ENCODE measurements around the gene MXI1. TPM values are rescaled to one million over a fixed set of nuclear protein-coding genes. Genes with fewer than 3 reads are reported as not detected.

Gene MXI1
- total RNA-seq, 4 donors from 2014 or later, result 37.1 to 58.0 (median 47.8) TPM

DNA sequence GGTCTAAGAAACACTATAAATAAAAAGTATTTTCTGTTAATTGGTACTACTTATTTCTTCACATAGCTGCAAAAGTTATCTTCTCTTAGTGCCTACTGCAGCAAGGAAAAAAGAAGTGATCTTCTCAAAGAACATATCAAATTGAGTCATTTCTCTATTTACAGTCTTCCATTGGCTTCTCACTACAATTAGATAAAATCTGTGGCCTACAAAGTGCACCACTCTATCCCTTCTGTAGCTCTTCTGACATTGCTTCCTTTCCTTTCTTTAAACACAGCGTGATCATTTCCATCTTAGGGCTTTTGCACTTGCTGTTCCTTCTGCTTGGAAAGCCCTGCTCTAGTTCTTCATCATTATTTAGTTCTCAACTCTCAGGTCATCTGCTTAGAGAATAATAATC is 44.7 kb downstream of the MXI1 start:
- H3K36me3 ChIP-seq, result no peaks in the 10 kb centered on the region
- no peaks in the 10 kb centered on the region for H3K9me3 ChIP-seq
- no peaks in the 10 kb centered on the region for H3K4me1 ChIP-seq
- TF ChIP-seq, protein P1, sequence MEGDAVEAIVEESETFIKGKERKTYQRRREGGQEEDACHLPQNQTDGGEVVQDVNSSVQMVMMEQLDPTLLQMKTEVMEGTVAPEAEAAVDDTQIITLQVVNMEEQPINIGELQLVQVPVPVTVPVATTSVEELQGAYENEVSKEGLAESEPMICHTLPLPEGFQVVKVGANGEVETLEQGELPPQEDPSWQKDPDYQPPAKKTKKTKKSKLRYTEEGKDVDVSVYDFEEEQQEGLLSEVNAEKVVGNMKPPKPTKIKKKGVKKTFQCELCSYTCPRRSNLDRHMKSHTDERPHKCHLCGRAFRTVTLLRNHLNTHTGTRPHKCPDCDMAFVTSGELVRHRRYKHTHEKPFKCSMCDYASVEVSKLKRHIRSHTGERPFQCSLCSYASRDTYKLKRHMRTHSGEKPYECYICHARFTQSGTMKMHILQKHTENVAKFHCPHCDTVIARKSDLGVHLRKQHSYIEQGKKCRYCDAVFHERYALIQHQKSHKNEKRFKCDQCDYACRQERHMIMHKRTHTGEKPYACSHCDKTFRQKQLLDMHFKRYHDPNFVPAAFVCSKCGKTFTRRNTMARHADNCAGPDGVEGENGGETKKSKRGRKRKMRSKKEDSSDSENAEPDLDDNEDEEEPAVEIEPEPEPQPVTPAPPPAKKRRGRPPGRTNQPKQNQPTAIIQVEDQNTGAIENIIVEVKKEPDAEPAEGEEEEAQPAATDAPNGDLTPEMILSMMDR (IDR thresholded peaks at IDR 0.05), result no peak
- TF ChIP-seq POLR2A (IDR thresholded peaks at IDR 0.05), result no peak
- H3K27ac ChIP-seq, result no peak overlapping the region
- H3K4me3 ChIP-seq, result no peak overlapping the region
- H3K27me3 ChIP-seq, result no peaks in the 10 kb centered on the region
- DNase-seq, result no peak

DNA sequence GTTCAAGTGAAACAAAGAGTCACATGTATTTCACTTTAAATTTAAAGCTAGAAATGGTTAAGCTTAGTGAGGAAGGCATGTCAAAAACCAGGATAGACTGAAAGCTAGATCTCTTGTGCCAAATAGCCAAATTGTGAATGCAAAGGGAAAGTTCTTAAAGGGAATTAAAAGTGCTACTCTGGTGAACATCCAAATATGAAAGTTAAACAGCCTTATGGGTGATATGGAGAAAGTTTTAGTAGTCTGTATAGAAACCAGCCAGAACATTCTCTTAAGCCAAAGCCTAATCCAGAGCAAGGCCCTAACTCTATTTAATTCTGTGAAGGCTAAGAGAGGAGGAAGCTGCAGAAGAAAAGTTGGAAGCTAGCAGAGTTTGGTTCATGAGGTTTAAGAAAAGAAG is 47.1 kb downstream of the MXI1 start:
- Histone ChIP-seq H3K9me3 (no peaks in the 10 kb centered on the region), H3K27ac (no peak overlapping the region), H3K27me3 (no peaks in the 10 kb centered on the region), H3K4me3 (no peak overlapping the region), H3K36me3 (no peaks in the 10 kb centered on the region), H3K4me1 (no peaks in the 10 kb centered on the region)
- TF ChIP-seq, protein P1 (IDR thresholded peaks at IDR 0.05), result no peak
- TF ChIP-seq POLR2A (IDR thresholded peaks at IDR 0.05), result no peak
- DNase-seq, result no peak

DNA sequence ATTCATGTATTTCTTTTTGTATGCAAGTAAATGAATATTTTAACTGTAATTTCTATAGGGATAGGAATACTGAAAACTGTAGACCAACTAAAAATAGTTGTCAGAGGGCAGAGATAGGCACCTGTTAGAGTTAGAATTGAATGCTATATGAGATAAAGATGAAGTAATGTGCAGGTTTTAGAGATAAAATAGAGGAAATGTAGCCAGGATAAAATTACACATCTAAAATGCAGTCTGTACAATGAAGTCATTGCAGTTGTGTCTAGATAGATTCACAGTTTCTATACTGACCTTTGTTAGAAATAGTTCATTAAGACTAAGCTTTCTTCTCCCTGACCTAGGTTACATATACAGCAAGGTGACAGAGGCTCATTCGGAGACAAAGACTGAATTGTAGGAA is 51.1 kb downstream of the MXI1 start:
- Histone ChIP-seq H3K36me3 (no peaks in the 10 kb centered on the region), H3K27ac (no peak overlapping the region), H3K4me3 (no peak overlapping the region), H3K9me3 (no peaks in the 10 kb centered on the region), H3K4me1 (no peaks in the 10 kb centered on the region), H3K27me3 (no peaks in the 10 kb centered on the region)
- TF ChIP-seq POLR2A (IDR thresholded peaks at IDR 0.05), result no peak
- TF ChIP-seq, protein P1 (IDR thresholded peaks at IDR 0.05), result no peak
- DNase-seq, result no peak

DNA sequence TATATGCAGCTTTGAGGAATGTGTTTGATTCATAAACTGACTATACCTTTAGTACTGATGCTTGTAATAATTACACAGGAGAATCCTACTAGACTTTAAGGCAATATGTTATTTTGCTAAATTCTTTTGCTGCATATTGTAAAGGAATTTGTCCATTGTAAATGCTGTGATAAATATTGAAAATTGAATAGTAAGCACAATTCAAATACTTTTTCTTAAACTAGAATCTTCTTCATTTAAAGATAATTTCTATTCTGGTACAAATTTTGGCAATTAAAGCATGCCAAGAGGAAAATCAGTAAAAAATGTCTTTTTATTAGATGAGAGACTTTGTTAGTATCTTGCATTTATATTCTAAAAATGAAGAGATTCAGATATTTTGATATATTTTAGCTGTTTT is 51.9 kb downstream of the MXI1 start:
- H3K4me3 ChIP-seq, result no peak overlapping the region
- TF ChIP-seq, protein P1 (IDR thresholded peaks at IDR 0.05), result no peak
- TF ChIP-seq POLR2A (IDR thresholded peaks at IDR 0.05), result no peak
- no peaks in the 10 kb centered on the region for H3K4me1 ChIP-seq
- no peaks in the 10 kb centered on the region for H3K27me3 ChIP-seq
- H3K36me3 ChIP-seq, result no peaks in the 10 kb centered on the region
- no peaks in the 10 kb centered on the region for H3K9me3 ChIP-seq
- no peak overlapping the region for H3K27ac ChIP-seq
- no peak for DNase-seq

DNA sequence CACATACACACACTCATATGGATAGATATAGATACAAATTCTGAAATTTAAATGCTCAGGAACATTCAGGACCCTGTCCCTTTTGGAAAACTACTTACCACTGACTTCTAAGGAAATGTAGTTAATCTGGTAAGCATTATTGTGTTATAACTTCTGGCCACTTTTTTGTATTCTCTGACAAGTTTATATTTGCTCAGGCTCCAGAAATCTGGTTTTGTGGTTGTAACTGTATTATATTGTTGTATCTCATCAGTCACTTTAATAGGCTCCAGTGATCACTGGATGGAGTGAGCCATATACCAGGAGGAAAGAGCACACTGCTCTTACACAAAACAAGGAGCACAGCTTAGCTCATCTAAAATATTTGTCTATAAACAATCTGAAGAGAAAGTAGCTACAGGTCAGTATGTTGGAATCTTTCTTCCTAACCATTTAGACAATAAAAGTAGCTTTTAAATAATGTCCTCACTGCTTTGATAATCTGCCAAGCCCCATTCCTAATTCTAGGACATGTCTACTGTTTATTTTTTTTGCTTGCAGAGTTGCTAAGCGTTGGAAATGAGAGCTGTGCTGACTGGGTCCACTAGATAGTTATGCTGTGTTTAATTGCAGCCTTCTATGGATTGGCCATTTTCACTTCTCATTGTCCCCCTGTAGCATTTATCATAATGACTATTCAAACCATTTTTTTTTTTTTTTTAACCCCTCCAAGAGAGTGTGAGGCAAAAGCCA is 53.5 kb downstream of the MXI1 start:
- peak overlapping the region in 1 of 4 donors; percentile 39 for H3K27ac ChIP-seq
- no peak for DNase-seq
- H3K9me3 ChIP-seq, result no peaks in the 10 kb centered on the region
- no peaks in the 10 kb centered on the region for H3K36me3 ChIP-seq
- H3K4me1 ChIP-seq, result no peaks in the 10 kb centered on the region
- no peaks in the 10 kb centered on the region for H3K27me3 ChIP-seq
- H3K4me3 ChIP-seq, result no peak overlapping the region
- no peak for TF ChIP-seq POLR2A (IDR thresholded peaks at IDR 0.05)
- TF ChIP-seq, protein P1 (IDR thresholded peaks at IDR 0.05), result no peak
